ENCODE measurements around the gene SFRP2.
A peak's percentile ranks its signal among the peaks of the same experiment; 100 is the strongest.

The SFRP2 gene

GRCh38 chr4:153771046-153771445, 17.8 kb downstream of the SFRP2 start:
- TF ChIP-seq, protein P1, sequence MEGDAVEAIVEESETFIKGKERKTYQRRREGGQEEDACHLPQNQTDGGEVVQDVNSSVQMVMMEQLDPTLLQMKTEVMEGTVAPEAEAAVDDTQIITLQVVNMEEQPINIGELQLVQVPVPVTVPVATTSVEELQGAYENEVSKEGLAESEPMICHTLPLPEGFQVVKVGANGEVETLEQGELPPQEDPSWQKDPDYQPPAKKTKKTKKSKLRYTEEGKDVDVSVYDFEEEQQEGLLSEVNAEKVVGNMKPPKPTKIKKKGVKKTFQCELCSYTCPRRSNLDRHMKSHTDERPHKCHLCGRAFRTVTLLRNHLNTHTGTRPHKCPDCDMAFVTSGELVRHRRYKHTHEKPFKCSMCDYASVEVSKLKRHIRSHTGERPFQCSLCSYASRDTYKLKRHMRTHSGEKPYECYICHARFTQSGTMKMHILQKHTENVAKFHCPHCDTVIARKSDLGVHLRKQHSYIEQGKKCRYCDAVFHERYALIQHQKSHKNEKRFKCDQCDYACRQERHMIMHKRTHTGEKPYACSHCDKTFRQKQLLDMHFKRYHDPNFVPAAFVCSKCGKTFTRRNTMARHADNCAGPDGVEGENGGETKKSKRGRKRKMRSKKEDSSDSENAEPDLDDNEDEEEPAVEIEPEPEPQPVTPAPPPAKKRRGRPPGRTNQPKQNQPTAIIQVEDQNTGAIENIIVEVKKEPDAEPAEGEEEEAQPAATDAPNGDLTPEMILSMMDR (conservative IDR thresholded peaks at IDR 0.05): no peak
- TF ChIP-seq ZFX (IDR thresholded peaks at IDR 0.05): no peak
- H3K27ac ChIP-seq: no peak overlapping the region

DNA sequence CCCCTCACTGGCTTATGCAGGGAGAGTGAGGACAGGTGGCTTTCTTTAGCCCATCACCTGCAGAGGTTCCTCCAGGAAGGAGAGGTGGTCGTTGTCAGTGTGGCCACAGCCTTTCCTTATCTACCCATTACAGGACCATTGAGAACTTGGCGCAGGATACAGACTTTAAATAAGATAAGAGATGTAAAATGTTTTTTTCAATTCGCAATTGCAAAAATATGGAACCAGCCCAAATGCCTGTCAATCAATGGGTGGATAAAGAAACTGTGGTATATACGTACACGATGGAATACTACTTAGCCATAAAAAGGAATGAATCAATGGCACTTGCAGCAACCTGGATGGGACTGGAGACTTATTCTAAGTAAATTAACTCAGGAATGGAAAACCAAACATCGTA, 22.1 kb downstream of the SFRP2 start:
- no peak for TF ChIP-seq ZFX (IDR thresholded peaks at IDR 0.05)
- TF ChIP-seq, protein P1 (conservative IDR thresholded peaks at IDR 0.05): no peak
- H3K27ac ChIP-seq: no peak overlapping the region

GRCh38 chr4:153765894-153766293, 23.0 kb downstream of the SFRP2 start:
- no peak for TF ChIP-seq ZFX (IDR thresholded peaks at IDR 0.05)
- TF ChIP-seq, protein P1 (conservative IDR thresholded peaks at IDR 0.05): no peak

GRCh38 chr4:153764601-153765368, 24.1 kb downstream of the SFRP2 start:
- no peak for TF ChIP-seq ZFX (IDR thresholded peaks at IDR 0.05)
- TF ChIP-seq, protein P1 (conservative IDR thresholded peaks at IDR 0.05): no peak

More at GRCh38 chr4:153765894-153766293, 23.0 kb downstream of the SFRP2 start:
- no peak overlapping the region for H3K27ac ChIP-seq

GRCh38 chr4:153763404-153763803, 25.5 kb downstream of the SFRP2 start:
- H3K27ac ChIP-seq: no peak overlapping the region
- TF ChIP-seq ZFX (IDR thresholded peaks at IDR 0.05): no peak
- TF ChIP-seq, protein P1 (conservative IDR thresholded peaks at IDR 0.05): peak; percentile 36

More at GRCh38 chr4:153764601-153765368, 24.1 kb downstream of the SFRP2 start:
- no peak overlapping the region for H3K27ac ChIP-seq

GRCh38 chr4:153759407-153760316, 29.2 kb downstream of the SFRP2 start, which contains the start of gene RNF175:
RNF175 (minus strand) TSS chr4:153760024; CDS start chr4:153759862, 162 bp downstream.
- TF ChIP-seq, protein P1 (conservative IDR thresholded peaks at IDR 0.05): no peak

More at GRCh38 chr4:153759407-153760316, 29.2 kb downstream of the SFRP2 start, which contains the start of gene RNF175:
- no peak within 1 kb of the TSS for H3K27ac ChIP-seq
